ENCODE measurements around the gene KAZALD1.
"Not testable (repeated sequence)": the region's sequence is repeated elsewhere in the genome, so short reads cannot be mapped to it uniquely, and the experiment has no call there.

GRCh38 chr10:101034404-101034803 is 27.4 kb upstream of the KAZALD1 start:
- TF ChIP-seq CTCF (IDR thresholded peaks at IDR 0.05); EZH2 (IDR thresholded peaks at IDR 0.05; ENCODE audit: borderline replicate concordance, insufficient read depth, low read depth, low read length, poor library complexity, severe bottlenecking): not testable (repeated sequence)

Data from B cell (primary cell).